ENCODE results near the gene CCL26.
"Not testable (repeated sequence)": the region's sequence is repeated elsewhere in the genome, so short reads cannot be mapped to it uniquely, and the experiment has no call there.

DNA sequence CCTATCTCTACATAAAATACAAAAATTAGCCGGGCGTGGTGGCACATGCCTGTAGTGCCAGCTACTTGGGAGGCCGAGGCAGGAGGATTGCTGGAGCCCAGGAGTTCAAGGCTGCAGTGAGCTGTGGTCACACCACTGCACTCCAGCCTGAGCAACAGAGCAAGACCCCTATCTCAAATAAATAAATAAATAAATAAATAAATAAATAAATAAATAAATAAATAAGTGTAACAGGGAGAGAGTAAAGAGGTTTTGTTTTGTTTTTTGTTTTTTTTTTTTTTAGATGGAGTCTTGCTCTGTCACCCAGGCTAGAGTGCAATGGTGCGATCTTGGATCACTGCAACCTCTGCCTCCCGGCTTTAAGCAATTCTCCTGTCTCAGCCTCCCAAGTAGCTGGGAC, 20.6 kb upstream of the CCL26 start:
- TF ChIP-seq, protein P1, sequence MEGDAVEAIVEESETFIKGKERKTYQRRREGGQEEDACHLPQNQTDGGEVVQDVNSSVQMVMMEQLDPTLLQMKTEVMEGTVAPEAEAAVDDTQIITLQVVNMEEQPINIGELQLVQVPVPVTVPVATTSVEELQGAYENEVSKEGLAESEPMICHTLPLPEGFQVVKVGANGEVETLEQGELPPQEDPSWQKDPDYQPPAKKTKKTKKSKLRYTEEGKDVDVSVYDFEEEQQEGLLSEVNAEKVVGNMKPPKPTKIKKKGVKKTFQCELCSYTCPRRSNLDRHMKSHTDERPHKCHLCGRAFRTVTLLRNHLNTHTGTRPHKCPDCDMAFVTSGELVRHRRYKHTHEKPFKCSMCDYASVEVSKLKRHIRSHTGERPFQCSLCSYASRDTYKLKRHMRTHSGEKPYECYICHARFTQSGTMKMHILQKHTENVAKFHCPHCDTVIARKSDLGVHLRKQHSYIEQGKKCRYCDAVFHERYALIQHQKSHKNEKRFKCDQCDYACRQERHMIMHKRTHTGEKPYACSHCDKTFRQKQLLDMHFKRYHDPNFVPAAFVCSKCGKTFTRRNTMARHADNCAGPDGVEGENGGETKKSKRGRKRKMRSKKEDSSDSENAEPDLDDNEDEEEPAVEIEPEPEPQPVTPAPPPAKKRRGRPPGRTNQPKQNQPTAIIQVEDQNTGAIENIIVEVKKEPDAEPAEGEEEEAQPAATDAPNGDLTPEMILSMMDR (IDR thresholded peaks at IDR 0.05) = not testable (repeated sequence)
- TF ChIP-seq POLR2A, EP300 (IDR thresholded peaks at IDR 0.05): not testable (repeated sequence)
